ENCODE results near the gene PHLDB1. TPM values are rescaled to one million over a fixed set of nuclear protein-coding genes. Genes with fewer than 3 reads are reported as not detected.

PHLDB1 gene
- total RNA-seq, 6 experiments from 2014 or later, result 5.4 to 11.7 (median 6.3) TPM

- no peak for ATAC-seq
- no peak for DNase-seq
- no peaks in the 10 kb centered on the region for H3K36me3 ChIP-seq
These were observed 29.3 kb downstream of the PHLDB1 start for GRCh38 chr11:118636569-118637290.

DNA sequence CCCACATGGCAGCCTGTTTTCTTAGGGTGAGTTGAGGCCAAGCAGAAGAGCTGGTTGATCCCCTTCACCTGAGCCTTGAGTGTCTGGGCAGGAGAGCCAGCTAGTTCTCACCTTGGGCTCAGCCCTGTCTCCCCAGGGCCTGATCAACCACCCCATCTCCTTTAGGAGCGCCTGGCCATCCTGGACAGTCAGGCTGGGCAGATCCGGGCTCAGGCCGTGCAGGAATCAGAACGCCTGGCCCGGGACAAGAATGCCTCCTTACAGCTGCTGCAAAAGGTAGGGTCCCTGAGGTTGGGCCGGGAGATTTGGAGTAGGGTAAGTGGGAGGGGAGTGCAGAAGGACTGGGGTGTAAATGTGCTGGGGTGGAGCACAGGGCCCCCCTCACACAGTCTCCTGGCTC, 31.3 kb downstream of the PHLDB1 start:
- no CpG with 5 or more reads among the region's 6 CpGs for WGBS (ENCODE audit: insufficient coverage, low coverage, low lambda C conversion rate, missing lambda C conversion rate)
- Histone ChIP-seq H3K9me3 (no peaks in the 10 kb centered on the region), H3K27me3 (no peaks in the 10 kb centered on the region), H3K4me1 (peaks cover 0 to 10% (median 0%) of the 10 kb centered on the region in 4 donors), H3K4me3 (no peak overlapping the region), H3K36me3 (no peaks in the 10 kb centered on the region), H3K27ac (no peak overlapping the region)
- intact Hi-C loops (cut with DNase I), result no loop called here
- DNase-seq, result no peak
- TF ChIP-seq, protein P1, sequence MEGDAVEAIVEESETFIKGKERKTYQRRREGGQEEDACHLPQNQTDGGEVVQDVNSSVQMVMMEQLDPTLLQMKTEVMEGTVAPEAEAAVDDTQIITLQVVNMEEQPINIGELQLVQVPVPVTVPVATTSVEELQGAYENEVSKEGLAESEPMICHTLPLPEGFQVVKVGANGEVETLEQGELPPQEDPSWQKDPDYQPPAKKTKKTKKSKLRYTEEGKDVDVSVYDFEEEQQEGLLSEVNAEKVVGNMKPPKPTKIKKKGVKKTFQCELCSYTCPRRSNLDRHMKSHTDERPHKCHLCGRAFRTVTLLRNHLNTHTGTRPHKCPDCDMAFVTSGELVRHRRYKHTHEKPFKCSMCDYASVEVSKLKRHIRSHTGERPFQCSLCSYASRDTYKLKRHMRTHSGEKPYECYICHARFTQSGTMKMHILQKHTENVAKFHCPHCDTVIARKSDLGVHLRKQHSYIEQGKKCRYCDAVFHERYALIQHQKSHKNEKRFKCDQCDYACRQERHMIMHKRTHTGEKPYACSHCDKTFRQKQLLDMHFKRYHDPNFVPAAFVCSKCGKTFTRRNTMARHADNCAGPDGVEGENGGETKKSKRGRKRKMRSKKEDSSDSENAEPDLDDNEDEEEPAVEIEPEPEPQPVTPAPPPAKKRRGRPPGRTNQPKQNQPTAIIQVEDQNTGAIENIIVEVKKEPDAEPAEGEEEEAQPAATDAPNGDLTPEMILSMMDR (IDR thresholded peaks at IDR 0.05), result no peak
- TF ChIP-seq POLR2A (IDR thresholded peaks at IDR 0.05), result no peak
- no peak for ATAC-seq

More at GRCh38 chr11:118636569-118637290, 29.3 kb downstream of the PHLDB1 start:
- Histone ChIP-seq H3K4me3 (no peak overlapping the region), H3K4me1 (peaks cover 0 to 10% (median 0%) of the 10 kb centered on the region in 4 donors), H3K27ac (no peak overlapping the region), H3K9me3 (no peaks in the 10 kb centered on the region), H3K27me3 (no peaks in the 10 kb centered on the region)
- no peak for TF ChIP-seq POLR2A (IDR thresholded peaks at IDR 0.05)
- TF ChIP-seq, protein P1 (IDR thresholded peaks at IDR 0.05), result no peak
- intact Hi-C loops (cut with DNase I), result no loop called here
- WGBS (ENCODE audit: insufficient coverage, low coverage, low lambda C conversion rate, missing lambda C conversion rate), result 67% methylated on average over 6 of the region's 8 CpGs

- ATAC-seq (no peak), DNase-seq (no peak)
- intact Hi-C loops (cut with DNase I), result no loop called here
- Histone ChIP-seq H3K27me3 (no peaks in the 10 kb centered on the region), H3K36me3 (no peaks in the 10 kb centered on the region), H3K9me3 (no peaks in the 10 kb centered on the region), H3K4me1 (peaks cover 0 to 4% (median 0%) of the 10 kb centered on the region in 4 donors), H3K4me3 (no peak overlapping the region), H3K27ac (no peak overlapping the region)
- 100% methylated on average over 2 of the region's 4 CpGs for WGBS (ENCODE audit: insufficient coverage, low coverage, low lambda C conversion rate, missing lambda C conversion rate)
- TF ChIP-seq, protein P1 (IDR thresholded peaks at IDR 0.05), result no peak
- no peak for TF ChIP-seq POLR2A (IDR thresholded peaks at IDR 0.05)
These were observed 32.5 kb downstream of the PHLDB1 start for GRCh38 chr11:118639899-118640298.

DNA sequence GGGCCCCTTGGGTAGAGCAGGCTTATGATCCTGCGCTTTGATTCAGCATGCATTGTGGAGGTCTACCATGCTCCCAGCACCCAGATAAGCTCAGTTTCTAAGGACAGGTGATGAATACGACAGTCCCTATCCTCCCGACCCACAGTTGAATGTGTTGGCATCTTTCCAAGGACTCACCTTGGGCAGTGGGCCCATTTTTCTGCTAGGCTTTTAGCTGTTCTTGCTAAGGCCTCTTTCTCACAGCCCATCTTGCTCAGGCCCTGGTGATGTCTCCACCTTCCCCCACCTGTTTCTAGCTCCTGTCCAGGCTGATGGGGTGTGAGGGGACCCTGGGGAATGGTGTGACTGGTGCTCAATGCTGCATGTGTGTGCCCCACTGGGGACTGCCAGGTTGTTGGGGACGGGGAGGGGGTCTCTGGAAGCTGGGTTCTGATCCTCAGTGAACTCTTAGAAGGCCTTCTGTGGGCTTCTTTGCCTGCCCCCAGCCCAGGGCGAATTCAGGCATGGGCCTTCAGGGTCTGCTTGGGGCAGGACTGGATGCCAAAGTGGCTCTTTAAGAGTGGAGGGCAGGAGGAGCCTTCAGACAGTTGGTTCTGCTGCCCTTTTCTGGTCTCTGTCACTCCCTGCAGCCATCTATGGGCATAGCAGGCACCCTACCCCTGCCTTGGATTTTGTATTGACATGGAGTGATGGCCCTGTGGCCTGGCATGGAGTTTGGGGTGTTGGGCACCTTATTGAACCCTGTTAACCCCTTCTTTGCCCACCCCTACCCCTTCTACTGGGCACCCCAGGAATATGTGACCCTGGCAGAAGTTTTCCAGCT, 33.1 kb downstream of the PHLDB1 start:
- no peaks in the 10 kb centered on the region for H3K27me3 ChIP-seq
- H3K4me3 ChIP-seq, result no peak overlapping the region
- 100% methylated on average over 1 of the region's 5 CpGs for WGBS (ENCODE audit: insufficient coverage, low coverage, low lambda C conversion rate, missing lambda C conversion rate)
- H3K9me3 ChIP-seq, result no peaks in the 10 kb centered on the region
- DNase-seq (no peak), ATAC-seq (peak in 2 of 4 donors; percentile 15 to 20)
- H3K27ac ChIP-seq, result no peak overlapping the region
- no peaks in the 10 kb centered on the region for H3K4me1 ChIP-seq
- intact Hi-C loops (cut with DNase I), result no loop called here
- H3K36me3 ChIP-seq, result no peaks in the 10 kb centered on the region
- TF ChIP-seq, protein P1 (IDR thresholded peaks at IDR 0.05), result no peak
- no peak for TF ChIP-seq POLR2A (IDR thresholded peaks at IDR 0.05)
